ENCODE measurements around the gene RHBDL1.

DNA sequence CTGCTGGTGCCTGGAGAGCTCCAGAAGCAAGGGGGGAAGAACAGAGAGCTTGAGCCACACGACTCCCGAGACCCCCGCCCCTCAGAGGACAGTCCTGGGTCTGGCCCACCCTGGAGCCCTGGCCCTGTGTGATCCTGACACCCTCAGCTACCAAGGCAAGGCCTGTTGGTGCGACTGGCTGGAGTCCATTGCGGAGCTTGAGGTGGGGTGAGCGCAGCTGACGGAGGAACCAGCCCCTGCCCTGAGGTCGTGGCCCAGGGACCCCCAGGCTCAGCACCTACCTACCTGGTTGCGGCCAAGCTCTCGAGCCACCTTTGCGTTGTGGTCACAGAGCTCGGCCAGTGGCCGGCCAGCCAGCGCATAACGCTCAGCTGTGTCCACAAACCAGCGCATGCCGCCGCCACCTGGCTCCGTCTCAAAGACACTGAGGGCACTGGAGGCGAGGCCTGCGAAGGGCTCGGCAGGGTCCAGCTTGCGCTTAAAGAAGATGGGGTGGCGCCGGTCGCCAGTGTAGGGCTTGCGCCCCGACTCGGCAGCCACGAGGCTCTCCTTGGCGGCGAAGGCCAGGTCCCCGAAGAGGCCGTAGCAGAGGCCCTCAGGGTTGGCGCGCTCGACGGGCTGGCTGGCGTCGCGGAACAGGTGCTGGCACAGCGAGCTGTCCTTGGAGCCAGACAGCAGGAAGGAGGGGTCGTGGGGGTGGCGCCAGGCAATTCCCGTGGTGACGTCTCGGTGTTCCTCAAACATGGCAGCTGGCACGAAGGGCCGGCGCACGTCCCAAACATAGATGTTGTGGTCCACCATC lies 11.2 kb downstream of the RHBDL1 start:
- TF ChIP-seq CTCF (optimal IDR thresholded peaks at IDR 0.05 in 1 of 3, IDR thresholded peaks at IDR 0.05 in 1 of 3, conservative IDR thresholded peaks at IDR 0.05 in 1 of 3; ENCODE audit: extremely low read depth in 1 of 3, insufficient read depth in 2 of 3, low read length in 3 of 3) (no peak), EZH2 (IDR thresholded peaks at IDR 0.05; ENCODE audit: low read length) (no peak)
